ENCODE results near the gene RYR1.
A peak's percentile ranks its signal among the peaks of the same experiment; 100 is the strongest.

Gene RYR1

DNA sequence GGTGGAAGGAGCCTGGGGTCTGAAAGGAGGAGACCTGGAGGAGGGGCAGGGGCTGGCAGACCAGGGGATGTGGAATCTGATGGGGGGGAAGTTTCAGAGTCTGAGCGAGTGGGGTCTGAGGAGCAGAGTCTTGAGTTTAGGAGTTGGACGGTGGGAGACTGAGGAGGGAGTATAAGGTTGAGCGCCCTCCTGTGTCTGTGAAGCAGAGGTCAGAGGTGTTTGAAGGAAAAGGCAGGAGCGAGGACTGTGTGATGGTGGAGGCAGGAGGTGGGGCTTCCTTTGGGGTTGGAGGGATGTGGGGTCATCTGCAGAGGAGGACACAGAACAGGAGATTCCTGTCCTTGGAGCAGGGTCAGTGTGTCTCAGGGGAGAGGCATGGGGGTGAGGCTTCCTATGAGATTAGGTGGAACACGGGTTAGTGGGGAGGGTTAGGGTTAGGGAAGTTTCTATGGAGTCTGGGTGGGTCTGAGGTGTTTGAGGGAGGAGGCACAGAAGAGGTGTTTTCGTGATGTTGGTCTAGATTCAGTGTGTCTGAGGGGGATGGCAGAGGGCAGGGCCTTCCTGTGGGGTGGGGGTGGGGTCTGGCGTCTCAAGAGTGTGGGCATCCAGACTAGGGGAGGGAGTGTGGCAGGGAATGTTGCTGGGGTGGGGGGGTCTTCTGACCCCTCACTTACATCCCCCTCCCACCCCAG lies 8.3 kb downstream of the RYR1 start:
- DNase-seq (ENCODE audit: low read depth) = no peak
- TF ChIP-seq, protein P1, sequence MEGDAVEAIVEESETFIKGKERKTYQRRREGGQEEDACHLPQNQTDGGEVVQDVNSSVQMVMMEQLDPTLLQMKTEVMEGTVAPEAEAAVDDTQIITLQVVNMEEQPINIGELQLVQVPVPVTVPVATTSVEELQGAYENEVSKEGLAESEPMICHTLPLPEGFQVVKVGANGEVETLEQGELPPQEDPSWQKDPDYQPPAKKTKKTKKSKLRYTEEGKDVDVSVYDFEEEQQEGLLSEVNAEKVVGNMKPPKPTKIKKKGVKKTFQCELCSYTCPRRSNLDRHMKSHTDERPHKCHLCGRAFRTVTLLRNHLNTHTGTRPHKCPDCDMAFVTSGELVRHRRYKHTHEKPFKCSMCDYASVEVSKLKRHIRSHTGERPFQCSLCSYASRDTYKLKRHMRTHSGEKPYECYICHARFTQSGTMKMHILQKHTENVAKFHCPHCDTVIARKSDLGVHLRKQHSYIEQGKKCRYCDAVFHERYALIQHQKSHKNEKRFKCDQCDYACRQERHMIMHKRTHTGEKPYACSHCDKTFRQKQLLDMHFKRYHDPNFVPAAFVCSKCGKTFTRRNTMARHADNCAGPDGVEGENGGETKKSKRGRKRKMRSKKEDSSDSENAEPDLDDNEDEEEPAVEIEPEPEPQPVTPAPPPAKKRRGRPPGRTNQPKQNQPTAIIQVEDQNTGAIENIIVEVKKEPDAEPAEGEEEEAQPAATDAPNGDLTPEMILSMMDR (conservative IDR thresholded peaks at IDR 0.05; ENCODE audit: low read length) = peak; percentile 16
- H3K4me3 ChIP-seq (ENCODE audit: low read length) = no peak overlapping the region

DNA sequence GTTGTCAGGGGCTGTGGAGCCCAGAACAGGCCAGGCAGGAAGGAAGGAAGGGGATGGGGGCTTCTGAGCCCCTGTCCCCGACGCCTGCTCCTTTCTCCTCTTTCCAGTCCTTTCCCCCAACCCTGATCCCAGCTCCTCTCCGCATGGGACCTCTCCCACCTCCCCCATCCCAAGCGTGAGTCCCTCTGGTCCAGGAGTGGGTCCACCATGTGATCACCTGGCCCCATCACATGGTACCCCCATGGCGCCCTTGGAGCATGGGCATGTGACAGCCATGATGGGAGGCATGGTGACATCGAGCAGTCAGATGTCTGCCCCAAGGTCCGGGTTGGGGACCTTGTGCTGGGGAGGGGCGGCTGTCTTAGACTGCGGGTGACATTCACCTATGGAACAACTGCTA lies 9.2 kb downstream of the RYR1 start:
- H3K4me3 ChIP-seq (ENCODE audit: low read length) = no peak overlapping the region
- TF ChIP-seq, protein P1 (conservative IDR thresholded peaks at IDR 0.05; ENCODE audit: low read length) = no peak
- no peak for DNase-seq (ENCODE audit: low read depth)

DNA sequence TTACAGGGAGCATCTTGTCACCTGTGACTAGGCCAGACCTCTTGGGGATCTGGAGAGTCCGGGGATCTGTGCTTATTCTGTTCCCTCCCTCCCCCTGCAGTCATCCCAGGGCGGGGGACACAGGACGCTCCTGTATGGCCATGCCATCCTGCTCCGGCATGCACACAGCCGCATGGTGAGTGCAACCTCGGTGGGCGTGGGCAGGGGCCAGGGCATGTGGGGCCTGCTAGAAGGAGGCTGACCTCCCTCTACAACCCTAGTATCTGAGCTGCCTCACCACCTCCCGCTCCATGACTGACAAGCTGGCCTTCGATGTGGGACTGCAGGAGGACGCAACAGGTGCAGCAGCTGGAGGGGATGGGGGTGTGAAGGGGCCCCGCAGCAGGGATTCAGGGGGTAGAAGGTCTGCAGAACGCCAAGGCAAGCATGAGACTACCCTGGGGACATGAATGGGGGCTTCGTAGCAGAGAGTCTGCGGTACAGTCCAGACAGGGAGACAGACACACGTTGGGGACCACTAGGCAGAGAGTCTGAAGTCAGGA lies 10.0 kb downstream of the RYR1 start:
- no peak overlapping the region for H3K4me3 ChIP-seq (ENCODE audit: low read length)
- TF ChIP-seq, protein P1 (conservative IDR thresholded peaks at IDR 0.05; ENCODE audit: low read length) = no peak
- no peak for DNase-seq (ENCODE audit: low read depth)

DNA sequence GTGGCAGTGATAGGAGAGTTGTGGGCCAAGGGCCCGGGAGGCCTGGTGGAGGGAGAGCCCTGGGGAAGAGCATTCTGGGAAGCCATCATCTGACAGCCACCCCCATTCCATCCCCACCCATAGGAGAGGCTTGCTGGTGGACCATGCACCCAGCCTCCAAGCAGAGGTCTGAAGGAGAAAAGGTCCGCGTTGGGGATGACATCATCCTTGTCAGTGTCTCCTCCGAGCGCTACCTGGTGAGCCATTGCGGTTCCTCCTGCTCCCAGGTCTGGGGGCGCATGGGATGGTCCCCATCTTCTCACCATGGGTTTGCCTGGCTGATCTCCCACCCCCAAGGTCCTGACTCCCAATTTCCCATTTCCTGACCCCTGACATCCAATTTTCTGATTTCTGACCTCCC lies 10.5 kb downstream of the RYR1 start:
- DNase-seq (ENCODE audit: low read depth) = no peak
- H3K4me3 ChIP-seq (ENCODE audit: low read length) = no peak overlapping the region
- TF ChIP-seq, protein P1 (conservative IDR thresholded peaks at IDR 0.05; ENCODE audit: low read length) = no peak

DNA sequence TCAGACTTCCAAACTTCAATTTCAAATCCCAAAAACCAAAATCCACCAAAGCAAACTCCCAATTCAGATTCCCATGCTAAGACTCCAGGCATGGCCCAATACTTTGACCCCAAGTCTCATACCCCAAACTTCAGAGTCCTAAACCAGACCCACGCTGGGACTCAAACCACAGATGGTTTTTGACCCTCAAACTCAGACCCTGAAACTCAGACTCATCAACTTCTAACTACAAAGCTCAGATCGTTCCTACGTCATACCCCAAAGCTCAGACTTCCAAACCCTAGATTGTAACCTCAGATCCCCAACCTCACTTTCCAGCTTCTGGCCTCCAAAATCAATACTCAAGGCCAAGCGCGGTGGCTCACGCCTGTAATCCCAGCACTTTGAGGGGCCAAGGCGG lies 11.9 kb downstream of the RYR1 start:
- DNase-seq (ENCODE audit: low read depth) = no peak
- TF ChIP-seq, protein P1 (conservative IDR thresholded peaks at IDR 0.05; ENCODE audit: low read length) = no peak
- no peak overlapping the region for H3K4me3 ChIP-seq (ENCODE audit: low read length)

DNA sequence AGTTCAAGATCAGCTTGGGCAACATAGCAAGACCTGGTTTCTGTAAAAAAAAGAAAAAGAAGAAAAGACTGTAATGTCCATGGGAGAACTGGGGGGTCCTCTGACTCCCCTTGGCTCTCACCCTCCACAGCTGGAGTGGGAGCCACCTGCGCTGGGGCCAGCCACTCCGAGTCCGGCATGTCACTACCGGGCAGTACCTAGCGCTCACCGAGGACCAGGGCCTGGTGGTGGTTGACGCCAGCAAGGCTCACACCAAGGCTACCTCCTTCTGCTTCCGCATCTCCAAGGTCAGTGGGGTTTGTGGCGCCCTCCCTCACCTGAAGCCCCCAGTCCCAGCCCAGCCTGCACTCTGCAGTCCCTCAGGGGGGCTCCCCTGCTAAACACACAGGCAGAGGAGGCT lies 14.7 kb downstream of the RYR1 start:
- TF ChIP-seq, protein P1 (conservative IDR thresholded peaks at IDR 0.05; ENCODE audit: low read length) = no peak
- no peak overlapping the region for H3K4me3 ChIP-seq (ENCODE audit: low read length)
- DNase-seq (ENCODE audit: low read depth) = no peak

DNA sequence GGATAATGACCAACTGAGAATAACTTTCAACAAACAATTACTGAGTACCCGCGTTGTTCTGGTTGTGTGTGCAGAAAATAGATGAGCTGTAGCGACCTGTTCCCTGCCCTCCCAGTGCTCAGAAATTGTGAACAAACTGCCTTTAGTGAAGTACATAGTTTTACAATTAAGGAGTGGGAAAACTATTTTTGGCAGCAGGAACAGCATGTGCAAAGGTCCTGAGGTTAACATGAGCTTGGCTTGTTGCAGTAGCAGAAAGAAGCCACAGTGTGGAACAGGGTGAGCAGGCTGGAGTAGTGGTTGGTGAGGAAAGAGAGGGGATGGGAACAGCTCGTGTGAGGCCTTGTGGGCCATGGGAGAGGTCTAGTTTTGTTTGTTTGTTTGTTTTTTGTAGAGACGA lies 16.0 kb downstream of the RYR1 start:
- DNase-seq (ENCODE audit: low read depth) = no peak
- no peak overlapping the region for H3K4me3 ChIP-seq (ENCODE audit: low read length)
- TF ChIP-seq, protein P1 (conservative IDR thresholded peaks at IDR 0.05; ENCODE audit: low read length) = no peak
